ENCODE results near the gene SF1.

DNA sequence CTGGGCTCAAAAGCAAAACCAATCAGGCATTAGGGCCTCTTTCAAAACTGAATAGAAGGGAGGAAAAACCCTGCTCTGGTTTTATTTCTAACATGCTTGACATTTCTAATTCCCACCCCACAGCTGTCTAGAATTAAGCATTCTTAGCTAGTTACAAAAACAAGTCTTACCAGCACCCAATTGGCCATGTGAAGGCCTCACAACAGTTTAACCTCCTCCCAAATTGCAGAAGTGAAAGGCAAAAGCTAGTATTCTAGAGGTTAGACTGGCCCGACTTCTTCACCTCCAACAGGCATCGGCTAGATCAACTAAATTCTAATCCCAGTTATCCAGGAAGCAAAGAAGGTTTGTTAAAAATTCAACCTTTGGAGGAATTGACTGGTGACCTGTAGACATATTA is 6.5 kb downstream of the SF1 start:
- TF ChIP-seq, protein P1, sequence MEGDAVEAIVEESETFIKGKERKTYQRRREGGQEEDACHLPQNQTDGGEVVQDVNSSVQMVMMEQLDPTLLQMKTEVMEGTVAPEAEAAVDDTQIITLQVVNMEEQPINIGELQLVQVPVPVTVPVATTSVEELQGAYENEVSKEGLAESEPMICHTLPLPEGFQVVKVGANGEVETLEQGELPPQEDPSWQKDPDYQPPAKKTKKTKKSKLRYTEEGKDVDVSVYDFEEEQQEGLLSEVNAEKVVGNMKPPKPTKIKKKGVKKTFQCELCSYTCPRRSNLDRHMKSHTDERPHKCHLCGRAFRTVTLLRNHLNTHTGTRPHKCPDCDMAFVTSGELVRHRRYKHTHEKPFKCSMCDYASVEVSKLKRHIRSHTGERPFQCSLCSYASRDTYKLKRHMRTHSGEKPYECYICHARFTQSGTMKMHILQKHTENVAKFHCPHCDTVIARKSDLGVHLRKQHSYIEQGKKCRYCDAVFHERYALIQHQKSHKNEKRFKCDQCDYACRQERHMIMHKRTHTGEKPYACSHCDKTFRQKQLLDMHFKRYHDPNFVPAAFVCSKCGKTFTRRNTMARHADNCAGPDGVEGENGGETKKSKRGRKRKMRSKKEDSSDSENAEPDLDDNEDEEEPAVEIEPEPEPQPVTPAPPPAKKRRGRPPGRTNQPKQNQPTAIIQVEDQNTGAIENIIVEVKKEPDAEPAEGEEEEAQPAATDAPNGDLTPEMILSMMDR (conservative IDR thresholded peaks at IDR 0.05; ENCODE audit: low read depth, low read length) = no peak
- no peak for TF ChIP-seq EZH2 (IDR thresholded peaks at IDR 0.05; ENCODE audit: borderline replicate concordance, low read depth, low read length, poor library complexity, severe bottlenecking)
